8988T (cell line): Measurements from ENCODE around the gene ARID2.

ENCODE experiments used
- DNase-seq: peaks from one replicate; pipeline ENCODE4 v3.0.0; 2011

Gene ARID2

DNA sequence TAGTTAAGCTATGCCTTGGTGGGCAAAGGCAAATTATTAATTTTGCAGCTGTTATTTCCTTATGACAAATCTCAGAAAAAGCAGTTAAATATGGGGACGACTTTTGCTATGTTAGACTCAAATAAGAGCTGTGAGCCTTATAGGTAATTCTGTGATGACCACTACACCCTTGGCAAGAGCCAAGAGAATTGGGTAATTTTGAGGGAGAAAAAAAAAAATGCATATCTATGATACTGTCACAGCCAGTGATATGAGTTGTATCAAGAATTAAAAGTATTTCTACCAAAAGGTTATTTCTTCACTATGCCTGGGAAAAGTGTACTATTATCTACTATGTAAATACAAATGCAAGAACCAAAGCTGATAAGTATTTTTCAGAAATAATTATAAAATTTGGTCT is 216.9 kb downstream of the ARID2 start:
- DNase-seq: no peak

DNA sequence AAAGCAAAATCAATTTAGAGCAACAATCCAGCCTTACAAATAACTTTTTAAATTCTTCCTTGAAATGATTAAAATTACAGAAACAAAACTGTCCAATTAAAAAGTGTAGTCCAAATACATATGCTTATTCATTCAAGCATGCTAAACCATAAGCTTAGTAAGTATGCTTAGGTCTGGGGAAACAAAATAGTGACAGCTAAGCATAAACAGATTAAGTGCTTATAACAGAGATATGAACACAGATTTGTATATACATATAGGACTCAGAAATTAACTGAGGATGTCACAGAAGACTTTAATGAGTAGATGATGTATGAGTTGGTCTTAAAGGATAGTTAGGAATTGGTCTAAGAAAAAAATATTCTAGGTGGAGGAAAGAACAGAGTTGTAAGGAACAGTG is 219.0 kb downstream of the ARID2 start:
- no peak for DNase-seq
